Fibroblast of the conjunctiva (primary cell): Measurements from ENCODE around the gene DOP1A.

ENCODE experiments used
- DNase-seq: peaks from one replicate; pipeline ENCODE4 v3.0.0-alpha.2; 2010; ENCODE audit warnings: low read depth

DOP1A gene

GRCh38 chr6:83071707-83072106 lies 4.2 kb downstream of the DOP1A start:
- no peak for DNase-seq

GRCh38 chr6:83072726-83073125 lies 5.3 kb downstream of the DOP1A start:
- DNase-seq = no peak

- DNase-seq = no peak
Observed at GRCh38 chr6:83073615-83074014, 6.1 kb downstream of the DOP1A start.

- DNase-seq = no peak
Observed at GRCh38 chr6:83083476-83083875, 16.0 kb downstream of the DOP1A start.

GRCh38 chr6:83086751-83087150 lies 19.3 kb downstream of the DOP1A start:
- no peak for DNase-seq

- no peak for DNase-seq
Observed at GRCh38 chr6:83092756-83093399, 25.4 kb downstream of the DOP1A start.

- no peak for DNase-seq
Observed at GRCh38 chr6:83096791-83097190, 29.3 kb downstream of the DOP1A start.

GRCh38 chr6:83097204-83097603 lies 29.7 kb downstream of the DOP1A start:
- DNase-seq = no peak

- DNase-seq = no peak
Observed at GRCh38 chr6:83097675-83098074, 30.2 kb downstream of the DOP1A start.

- DNase-seq = no peak
Observed at GRCh38 chr6:83098589-83098988, 31.1 kb downstream of the DOP1A start.

GRCh38 chr6:83108378-83108777 lies 40.9 kb downstream of the DOP1A start:
- no peak for DNase-seq

- DNase-seq = no peak
Observed at GRCh38 chr6:83113258-83113657, 45.8 kb downstream of the DOP1A start.

GRCh38 chr6:83114164-83114563 lies 46.7 kb downstream of the DOP1A start:
- DNase-seq = no peak

GRCh38 chr6:83117802-83118201 lies 50.3 kb downstream of the DOP1A start:
- DNase-seq = no peak

- no peak for DNase-seq
Observed at GRCh38 chr6:83119742-83120300, 52.4 kb downstream of the DOP1A start.

GRCh38 chr6:83124553-83124952 lies 57.1 kb downstream of the DOP1A start:
- no peak for DNase-seq

GRCh38 chr6:83125425-83125824 lies 58.0 kb downstream of the DOP1A start:
- no peak for DNase-seq

- no peak for DNase-seq
Observed at GRCh38 chr6:83126223-83126622, 58.8 kb downstream of the DOP1A start.

- DNase-seq = no peak
Observed at GRCh38 chr6:83126807-83127206, 59.3 kb downstream of the DOP1A start.

- DNase-seq = no peak
Observed at GRCh38 chr6:83127258-83127657, 59.8 kb downstream of the DOP1A start.

GRCh38 chr6:83127976-83128375 lies 60.5 kb downstream of the DOP1A start:
- no peak for DNase-seq

- no peak for DNase-seq
Observed at GRCh38 chr6:83132121-83132520, 64.7 kb downstream of the DOP1A start.

GRCh38 chr6:83138118-83138722 lies 70.7 kb downstream of the DOP1A start:
- DNase-seq = no peak

- no peak for DNase-seq
Observed at GRCh38 chr6:83138758-83139157, 71.3 kb downstream of the DOP1A start.
